COLO668 (cell line): ENCODE data around the gene ENC1.
A peak's percentile ranks its signal among the peaks of the same experiment; 100 is the strongest.

Source experiments
- DNase-seq: peaks from one replicate; lab custom pipeline; 2025; ENCODE audit not compliant: unreplicated experiment; lab: John Stamatoyannopoulos, UW

ENC1 gene

GRCh38 chr5:74613283-74613682 lies 27.2 kb downstream of the ENC1 start:
- DNase-seq, result no peak

- no peak for DNase-seq
Observed at GRCh38 chr5:74612045-74612444, 28.5 kb downstream of the ENC1 start.

GRCh38 chr5:74608736-74609601 lies 31.6 kb downstream of the ENC1 start:
- no peak for DNase-seq

- peak; percentile 0 for DNase-seq
Observed at GRCh38 chr5:74605759-74606158, 34.8 kb downstream of the ENC1 start.

- no peak for DNase-seq
Observed at GRCh38 chr5:74603376-74603775, 37.2 kb downstream of the ENC1 start.

GRCh38 chr5:74599148-74599547 lies 41.4 kb downstream of the ENC1 start:
- DNase-seq, result no peak

GRCh38 chr5:74598731-74599130 lies 41.8 kb downstream of the ENC1 start:
- no peak for DNase-seq

GRCh38 chr5:74596927-74597326 lies 43.6 kb downstream of the ENC1 start:
- DNase-seq, result no peak

GRCh38 chr5:74595143-74595925 lies 45.2 kb downstream of the ENC1 start:
- no peak for DNase-seq

GRCh38 chr5:74594137-74595040 lies 46.1 kb downstream of the ENC1 start:
- no peak for DNase-seq

- DNase-seq, result no peak
Observed at GRCh38 chr5:74589204-74590056, 51.1 kb downstream of the ENC1 start.

GRCh38 chr5:74588415-74588814 lies 52.1 kb downstream of the ENC1 start:
- DNase-seq, result no peak

GRCh38 chr5:74587890-74588289 lies 52.6 kb downstream of the ENC1 start:
- no peak for DNase-seq

GRCh38 chr5:74587300-74587699 lies 53.2 kb downstream of the ENC1 start:
- no peak for DNase-seq

GRCh38 chr5:74586856-74587255 lies 53.7 kb downstream of the ENC1 start:
- no peak for DNase-seq

GRCh38 chr5:74582853-74583252 lies 57.7 kb downstream of the ENC1 start:
- no peak for DNase-seq

- DNase-seq, result no peak
Observed at GRCh38 chr5:74581988-74582365, 58.6 kb downstream of the ENC1 start.

GRCh38 chr5:74580729-74581109 lies 59.8 kb downstream of the ENC1 start:
- DNase-seq, result no peak

GRCh38 chr5:74579215-74579614 lies 61.3 kb downstream of the ENC1 start:
- no peak for DNase-seq

- DNase-seq, result no peak
Observed at GRCh38 chr5:74578356-74579044, 62.0 kb downstream of the ENC1 start.
